ENCODE measurements around the gene IGF2. TPM values are rescaled to one million over a fixed set of nuclear protein-coding genes. Genes with fewer than 3 reads are reported as not detected.

Gene IGF2
- total RNA-seq, 1 experiment from 2014 or later, result 1.5 TPM

DNA sequence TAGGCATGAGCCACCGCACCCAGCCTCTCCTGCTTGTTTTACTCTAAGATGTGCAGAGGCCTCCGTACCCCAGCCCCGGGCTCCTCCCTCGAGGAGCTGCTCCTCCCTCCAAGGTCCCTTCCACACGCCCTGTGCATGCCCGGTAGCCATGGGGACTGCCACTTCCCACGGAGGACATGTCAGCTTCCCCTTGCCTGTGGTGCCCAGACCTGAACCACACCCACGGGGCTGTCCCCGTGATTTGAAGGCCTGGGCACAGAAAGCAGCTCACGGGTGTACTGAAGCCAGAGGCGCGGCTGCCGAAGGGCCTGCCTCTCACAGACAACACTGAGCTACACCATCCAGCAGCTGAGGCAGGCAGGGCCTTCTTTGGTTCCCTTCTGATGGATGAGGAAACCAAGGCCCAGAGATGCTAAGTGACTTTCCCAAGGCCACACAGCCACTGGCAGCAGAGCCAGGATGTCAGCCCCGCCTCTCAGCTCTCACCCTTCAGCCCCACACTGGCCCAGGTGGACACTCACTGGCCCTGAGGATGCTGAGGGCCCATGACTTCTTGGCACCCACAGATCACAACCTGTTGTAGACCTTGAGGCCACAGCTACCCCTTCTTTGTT is 14.5 kb upstream of the IGF2 start:
- H3K4me1 Mint-ChIP-seq, result peaks cover 13% of the 10 kb centered on the region
- H3K9me3 Mint-ChIP-seq, result no peaks in the 10 kb centered on the region
- H3K27me3 Mint-ChIP-seq (ENCODE audit: low read depth), result peaks cover 25% of the 10 kb centered on the region
- no peaks in the 10 kb centered on the region for H3K36me3 Mint-ChIP-seq
- ATAC-seq (no peak), DNase-seq (ENCODE audit: low spot score) (no peak)
- TF ChIP-seq TEAD4 (CRISPR knock-in tag; IDR thresholded peaks at IDR 0.05), result no peak
- ChIA-PET POLR2A (interaction anchor here (0.7 kb wide), 1 partner anchor 14 kb away, joined by 3 read pairs; no protein-coding TSS in a partner anchor), CTCF (interaction anchor here (0.7 to 18.6 kb wide), 17 partner anchors 9 to 501 kb away, joined by 3 to 761 read pairs (median 23); partner anchors contain the start of genes H19, IGF2 and SYT8)
- H3K4me3 Mint-ChIP-seq, result no peak overlapping the region
- H3K27ac Mint-ChIP-seq, result no peak overlapping the region

DNA sequence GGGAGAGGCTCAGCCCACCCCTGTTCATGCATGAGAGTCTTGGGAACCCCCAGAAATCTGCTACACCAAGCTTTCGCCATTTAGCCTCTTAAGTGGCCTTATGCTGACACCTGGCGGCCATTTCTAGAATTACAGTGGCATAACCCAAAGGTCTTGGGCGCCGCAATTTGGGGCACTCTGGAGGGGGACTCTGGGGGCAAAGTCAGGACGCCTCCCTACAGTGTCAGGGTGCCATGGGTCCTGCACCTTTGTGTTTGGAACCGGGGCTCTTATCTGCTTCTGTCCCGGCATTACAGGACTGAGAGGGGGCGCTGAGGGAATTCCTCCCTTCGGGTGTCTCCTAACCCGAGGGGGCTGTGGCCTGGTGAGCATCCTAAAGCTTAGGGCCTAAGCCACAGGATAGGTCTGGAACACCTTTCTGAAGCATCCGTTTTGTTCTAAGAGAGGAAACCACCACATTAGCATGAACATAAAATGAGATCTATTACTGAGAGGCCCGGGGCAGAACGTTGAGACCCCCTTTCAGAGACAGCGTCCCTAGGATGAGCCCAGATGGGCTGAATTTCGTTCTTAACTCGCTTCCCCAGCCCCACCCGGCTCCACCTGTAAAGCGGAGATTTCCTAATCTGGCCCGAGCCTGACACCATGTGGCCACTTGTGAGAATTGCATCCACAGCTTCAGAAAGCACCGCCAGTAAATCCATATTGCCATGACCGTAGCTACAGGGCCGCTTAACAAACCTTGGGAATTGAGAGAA is 12.5 kb upstream of the IGF2 start:
- Mint-ChIP-seq H3K27me3 (ENCODE audit: low read depth) (peaks cover 45% of the 10 kb centered on the region), H3K27ac (no peak overlapping the region), H3K4me1 (peaks cover 13% of the 10 kb centered on the region), H3K4me3 (no peak overlapping the region), H3K36me3 (no peaks in the 10 kb centered on the region), H3K9me3 (no peaks in the 10 kb centered on the region)
- DNase-seq (ENCODE audit: low spot score) (peak; percentile 91), ATAC-seq (peak; percentile 50)
- TF ChIP-seq KAT7 (CRISPR knock-in tag; IDR thresholded peaks at IDR 0.05; ENCODE audit: borderline replicate concordance), result no peak
- TF ChIP-seq, protein P1, sequence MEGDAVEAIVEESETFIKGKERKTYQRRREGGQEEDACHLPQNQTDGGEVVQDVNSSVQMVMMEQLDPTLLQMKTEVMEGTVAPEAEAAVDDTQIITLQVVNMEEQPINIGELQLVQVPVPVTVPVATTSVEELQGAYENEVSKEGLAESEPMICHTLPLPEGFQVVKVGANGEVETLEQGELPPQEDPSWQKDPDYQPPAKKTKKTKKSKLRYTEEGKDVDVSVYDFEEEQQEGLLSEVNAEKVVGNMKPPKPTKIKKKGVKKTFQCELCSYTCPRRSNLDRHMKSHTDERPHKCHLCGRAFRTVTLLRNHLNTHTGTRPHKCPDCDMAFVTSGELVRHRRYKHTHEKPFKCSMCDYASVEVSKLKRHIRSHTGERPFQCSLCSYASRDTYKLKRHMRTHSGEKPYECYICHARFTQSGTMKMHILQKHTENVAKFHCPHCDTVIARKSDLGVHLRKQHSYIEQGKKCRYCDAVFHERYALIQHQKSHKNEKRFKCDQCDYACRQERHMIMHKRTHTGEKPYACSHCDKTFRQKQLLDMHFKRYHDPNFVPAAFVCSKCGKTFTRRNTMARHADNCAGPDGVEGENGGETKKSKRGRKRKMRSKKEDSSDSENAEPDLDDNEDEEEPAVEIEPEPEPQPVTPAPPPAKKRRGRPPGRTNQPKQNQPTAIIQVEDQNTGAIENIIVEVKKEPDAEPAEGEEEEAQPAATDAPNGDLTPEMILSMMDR (IDR thresholded peaks at IDR 0.05), result peak; percentile 89
- CTCF ChIA-PET, result interaction anchor here (0.6 to 18.6 kb wide), 86 partner anchors 8 to 610 kb away, joined by 3 to 761 read pairs (median 6); partner anchors contain the start of genes H19, IGF2, INS and SYT8
- POLR2A ChIA-PET, result interaction anchor here (0.6 to 1.3 kb wide), 4 partner anchors 15 to 122 kb away, joined by 3 to 4 read pairs (median 4); no protein-coding TSS in a partner anchor

DNA sequence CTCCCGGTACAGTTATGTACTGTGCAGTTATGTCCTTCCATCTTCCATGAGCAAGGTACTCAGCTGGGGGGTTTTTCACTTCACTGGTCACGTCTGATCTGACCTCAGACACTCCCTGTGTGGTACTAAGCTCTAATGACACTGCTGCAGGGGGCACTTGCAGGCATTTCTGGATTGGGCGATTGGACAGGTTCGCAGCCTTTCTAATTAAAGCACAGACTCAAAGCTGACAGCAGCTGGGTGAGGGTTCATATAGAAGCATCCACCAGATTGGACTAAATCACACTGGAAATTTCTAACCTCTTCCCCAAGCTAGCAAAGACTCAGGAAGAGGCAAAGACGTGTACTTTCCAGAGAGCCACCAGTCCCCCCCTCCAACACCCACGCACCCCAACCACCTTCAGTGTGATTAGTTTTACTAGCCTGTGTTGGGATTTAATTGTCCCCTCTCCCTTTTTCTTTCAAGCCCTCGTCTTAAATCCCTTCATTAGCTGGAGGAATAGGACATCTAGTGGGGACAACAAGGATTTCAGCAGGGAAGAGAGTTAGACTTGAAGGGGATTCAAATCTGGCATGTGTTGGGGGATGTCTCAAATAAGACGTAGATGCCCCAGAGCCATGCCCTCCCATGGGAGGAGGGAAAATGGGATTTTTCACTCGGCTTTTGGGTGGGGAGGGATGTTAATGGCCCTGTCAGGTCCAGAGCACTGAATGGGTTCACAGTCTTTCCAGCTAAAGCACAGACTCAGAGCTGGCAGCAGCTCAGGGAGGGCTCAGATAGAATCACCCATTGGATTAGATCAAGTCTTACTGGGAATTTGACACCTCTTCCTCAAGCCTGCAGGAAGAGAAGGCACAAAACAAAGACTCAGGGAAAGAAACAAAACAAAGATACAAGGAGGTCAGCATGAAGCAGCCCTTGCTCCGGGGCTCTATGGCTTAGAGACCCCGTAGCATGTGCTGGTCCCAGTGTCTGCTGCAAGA is 11.0 kb upstream of the IGF2 start:
- Mint-ChIP-seq H3K27ac (no peak overlapping the region), H3K4me3 (no peak overlapping the region), H3K27me3 (ENCODE audit: low read depth) (peaks cover 60% of the 10 kb centered on the region), H3K36me3 (no peaks in the 10 kb centered on the region), H3K4me1 (peaks cover 18% of the 10 kb centered on the region), H3K9me3 (no peaks in the 10 kb centered on the region)
- ATAC-seq (peak; percentile 14; the same call in 1 of the 2 replicates), DNase-seq (ENCODE audit: low spot score) (no peak)
- ChIA-PET CTCF (interaction anchor here (0.5 to 18.6 kb wide), 54 partner anchors 10 to 919 kb away, joined by 3 to 761 read pairs (median 11); partner anchors contain the start of genes H19, IGF2, INS and SYT8), POLR2A (interaction anchor here (0.7 to 1.3 kb wide), 2 partner anchors 114 to 796 kb away, joined by 3 read pairs; no protein-coding TSS in a partner anchor)
- TF ChIP-seq, protein P2, sequence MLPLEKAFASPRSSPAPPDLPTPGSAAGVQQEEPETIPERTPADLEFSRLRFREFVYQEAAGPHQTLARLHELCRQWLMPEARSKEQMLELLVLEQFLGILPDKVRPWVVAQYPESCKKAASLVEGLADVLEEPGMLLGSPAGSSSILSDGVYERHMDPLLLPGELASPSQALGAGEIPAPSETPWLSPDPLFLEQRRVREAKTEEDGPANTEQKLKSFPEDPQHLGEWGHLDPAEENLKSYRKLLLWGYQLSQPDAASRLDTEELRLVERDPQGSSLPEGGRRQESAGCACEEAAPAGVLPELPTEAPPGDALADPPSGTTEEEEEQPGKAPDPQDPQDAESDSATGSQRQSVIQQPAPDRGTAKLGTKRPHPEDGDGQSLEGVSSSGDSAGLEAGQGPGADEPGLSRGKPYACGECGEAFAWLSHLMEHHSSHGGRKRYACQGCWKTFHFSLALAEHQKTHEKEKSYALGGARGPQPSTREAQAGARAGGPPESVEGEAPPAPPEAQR (CRISPR knock-in tag; IDR thresholded peaks at IDR 0.05), result no peak

DNA sequence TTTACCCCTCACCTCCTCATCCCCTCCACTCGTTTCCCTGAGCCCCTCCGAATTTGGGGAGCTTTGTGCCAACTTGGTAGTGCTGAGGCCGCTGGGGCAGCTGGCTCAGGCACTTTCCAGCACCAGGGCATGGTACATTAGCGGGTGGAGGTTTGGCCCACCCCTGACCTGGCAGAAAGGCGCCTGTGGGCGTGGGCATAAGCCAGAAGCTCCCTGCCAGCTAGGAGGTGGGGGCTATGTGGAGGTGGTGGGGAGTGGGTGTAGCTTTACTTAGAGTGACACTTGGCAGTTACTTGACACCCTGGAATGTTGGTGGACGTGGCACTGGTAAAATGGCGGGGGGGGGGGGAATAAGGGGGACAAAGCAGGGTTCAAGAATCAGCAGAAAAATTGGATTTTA is 10.3 kb upstream of the IGF2 start:
- ChIA-PET POLR2A (interaction anchor here (0.7 kb wide), 1 partner anchor 795 kb away, joined by 3 read pairs; no protein-coding TSS in a partner anchor), CTCF (interaction anchor here (0.5 to 18.6 kb wide), 30 partner anchors 10 to 919 kb away, joined by 3 to 761 read pairs (median 17); partner anchors contain the start of genes H19, IGF2 and SYT8)
- Mint-ChIP-seq H3K27me3 (ENCODE audit: low read depth) (peaks cover 67% of the 10 kb centered on the region), H3K36me3 (no peaks in the 10 kb centered on the region), H3K27ac (no peak overlapping the region), H3K4me1 (peaks cover 18% of the 10 kb centered on the region), H3K4me3 (no peak overlapping the region), H3K9me3 (no peaks in the 10 kb centered on the region)
- TF ChIP-seq, protein P1 (IDR thresholded peaks at IDR 0.05), result no peak
- no peak for TF ChIP-seq CREB1 (CRISPR knock-in tag; IDR thresholded peaks at IDR 0.05)
- TF ChIP-seq PRRX2 (CRISPR knock-in tag; IDR thresholded peaks at IDR 0.05), result no peak
- no peak for TF ChIP-seq NR1H2 (CRISPR knock-in tag; IDR thresholded peaks at IDR 0.05)
- TF ChIP-seq ZNF121 (CRISPR knock-in tag; IDR thresholded peaks at IDR 0.05), result no peak
- no peak for TF ChIP-seq ZNF423 (CRISPR knock-in tag; IDR thresholded peaks at IDR 0.05)
- TF ChIP-seq ZNF219 (CRISPR knock-in tag; IDR thresholded peaks at IDR 0.05; ENCODE audit: borderline replicate concordance), result no peak
- TF ChIP-seq ESRRA (CRISPR knock-in tag; IDR thresholded peaks at IDR 0.05; ENCODE audit: borderline replicate concordance), result no peak
- no peak for TF ChIP-seq MXD4 (CRISPR knock-in tag; IDR thresholded peaks at IDR 0.05; ENCODE audit: borderline replicate concordance)
- TF ChIP-seq, protein P3, sequence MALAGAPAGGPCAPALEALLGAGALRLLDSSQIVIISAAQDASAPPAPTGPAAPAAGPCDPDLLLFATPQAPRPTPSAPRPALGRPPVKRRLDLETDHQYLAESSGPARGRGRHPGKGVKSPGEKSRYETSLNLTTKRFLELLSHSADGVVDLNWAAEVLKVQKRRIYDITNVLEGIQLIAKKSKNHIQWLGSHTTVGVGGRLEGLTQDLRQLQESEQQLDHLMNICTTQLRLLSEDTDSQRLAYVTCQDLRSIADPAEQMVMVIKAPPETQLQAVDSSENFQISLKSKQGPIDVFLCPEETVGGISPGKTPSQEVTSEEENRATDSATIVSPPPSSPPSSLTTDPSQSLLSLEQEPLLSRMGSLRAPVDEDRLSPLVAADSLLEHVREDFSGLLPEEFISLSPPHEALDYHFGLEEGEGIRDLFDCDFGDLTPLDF (CRISPR knock-in tag; IDR thresholded peaks at IDR 0.05), result no peak
- DNase-seq (ENCODE audit: low spot score) (no peak), ATAC-seq (no peak)
